ENCODE data around the gene PARP4. TPM values are rescaled to one million over a fixed set of nuclear protein-coding genes. Genes with fewer than 3 reads are reported as not detected.

The PARP4 gene
- polyA plus RNA-seq, 1 donor from 2014 or later, result 0.76 TPM

DNA sequence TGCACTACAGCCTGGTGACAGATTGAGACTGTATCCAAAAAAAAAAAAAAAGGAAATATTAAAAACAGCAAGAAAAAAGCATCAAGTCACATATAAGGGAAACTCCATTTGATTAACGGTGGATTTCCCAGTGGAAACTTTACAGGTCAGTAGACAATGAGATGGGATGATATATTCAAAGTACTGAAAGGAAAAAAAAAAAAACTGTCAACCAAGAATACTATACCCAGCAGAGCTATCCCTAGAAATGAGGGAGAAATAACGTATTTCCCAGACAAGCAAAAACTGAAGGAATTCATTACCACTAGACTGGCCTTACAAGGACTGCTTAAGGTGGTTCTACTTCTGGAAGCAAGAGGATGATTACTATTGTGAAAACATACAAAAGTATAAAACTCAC lies 115.8 kb downstream of the PARP4 start:
- Histone ChIP-seq H3K36me3 (ENCODE audit: insufficient read depth, low read length) (no peaks in the 10 kb centered on the region), H3K4me3 (ENCODE audit: low read length) (no peak overlapping the region), H3K79me2 (replicated peaks; ENCODE audit: insufficient read depth, low read length) (no peaks in the 10 kb centered on the region), H3K9me2 (ENCODE audit: insufficient read depth, low read length) (no peaks in the 10 kb centered on the region), H3K27ac (ENCODE audit: low read length) (no peak overlapping the region), H3K9me3 (ENCODE audit: low read length) (no peaks in the 10 kb centered on the region), H3F3A (ENCODE audit: insufficient read depth, low read length, poor library complexity, severe bottlenecking) (no peaks in the 10 kb centered on the region), H2AFZ (ENCODE audit: low read depth, low read length) (no peak overlapping the region), H4K20me1 (ENCODE audit: insufficient read depth) (no peaks in the 10 kb centered on the region), H3K9ac (ENCODE audit: low read length) (no peak overlapping the region), H3K4me2 (ENCODE audit: low read length) (no peak overlapping the region), H3K27me3 (ENCODE audit: insufficient read depth, low read depth, low read length) (no peaks in the 10 kb centered on the region)
- TF ChIP-seq MXI1 (conservative IDR thresholded peaks at IDR 0.05; ENCODE audit: poor library complexity, severe bottlenecking) (no peak), EP300 (conservative IDR thresholded peaks at IDR 0.05; ENCODE audit: poor library complexity, severe bottlenecking) (no peak), EZH2 (IDR thresholded peaks at IDR 0.05; ENCODE audit: borderline replicate concordance, insufficient read depth, low read length, poor library complexity, severe bottlenecking) (no peak), TAF1 (IDR thresholded peaks at IDR 0.05; ENCODE audit: low read depth) (no peak), POLR2AphosphoS5 (IDR thresholded peaks at IDR 0.05) (no peak), SMC3 (conservative IDR thresholded peaks at IDR 0.05; ENCODE audit: poor library complexity) (no peak), RAD21 (conservative IDR thresholded peaks at IDR 0.05) (no peak)
- TF ChIP-seq, protein P1, sequence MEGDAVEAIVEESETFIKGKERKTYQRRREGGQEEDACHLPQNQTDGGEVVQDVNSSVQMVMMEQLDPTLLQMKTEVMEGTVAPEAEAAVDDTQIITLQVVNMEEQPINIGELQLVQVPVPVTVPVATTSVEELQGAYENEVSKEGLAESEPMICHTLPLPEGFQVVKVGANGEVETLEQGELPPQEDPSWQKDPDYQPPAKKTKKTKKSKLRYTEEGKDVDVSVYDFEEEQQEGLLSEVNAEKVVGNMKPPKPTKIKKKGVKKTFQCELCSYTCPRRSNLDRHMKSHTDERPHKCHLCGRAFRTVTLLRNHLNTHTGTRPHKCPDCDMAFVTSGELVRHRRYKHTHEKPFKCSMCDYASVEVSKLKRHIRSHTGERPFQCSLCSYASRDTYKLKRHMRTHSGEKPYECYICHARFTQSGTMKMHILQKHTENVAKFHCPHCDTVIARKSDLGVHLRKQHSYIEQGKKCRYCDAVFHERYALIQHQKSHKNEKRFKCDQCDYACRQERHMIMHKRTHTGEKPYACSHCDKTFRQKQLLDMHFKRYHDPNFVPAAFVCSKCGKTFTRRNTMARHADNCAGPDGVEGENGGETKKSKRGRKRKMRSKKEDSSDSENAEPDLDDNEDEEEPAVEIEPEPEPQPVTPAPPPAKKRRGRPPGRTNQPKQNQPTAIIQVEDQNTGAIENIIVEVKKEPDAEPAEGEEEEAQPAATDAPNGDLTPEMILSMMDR (IDR thresholded peaks at IDR 0.05; ENCODE audit: poor library complexity, severe bottlenecking), result no peak
- TF ChIP-seq, protein P2, sequence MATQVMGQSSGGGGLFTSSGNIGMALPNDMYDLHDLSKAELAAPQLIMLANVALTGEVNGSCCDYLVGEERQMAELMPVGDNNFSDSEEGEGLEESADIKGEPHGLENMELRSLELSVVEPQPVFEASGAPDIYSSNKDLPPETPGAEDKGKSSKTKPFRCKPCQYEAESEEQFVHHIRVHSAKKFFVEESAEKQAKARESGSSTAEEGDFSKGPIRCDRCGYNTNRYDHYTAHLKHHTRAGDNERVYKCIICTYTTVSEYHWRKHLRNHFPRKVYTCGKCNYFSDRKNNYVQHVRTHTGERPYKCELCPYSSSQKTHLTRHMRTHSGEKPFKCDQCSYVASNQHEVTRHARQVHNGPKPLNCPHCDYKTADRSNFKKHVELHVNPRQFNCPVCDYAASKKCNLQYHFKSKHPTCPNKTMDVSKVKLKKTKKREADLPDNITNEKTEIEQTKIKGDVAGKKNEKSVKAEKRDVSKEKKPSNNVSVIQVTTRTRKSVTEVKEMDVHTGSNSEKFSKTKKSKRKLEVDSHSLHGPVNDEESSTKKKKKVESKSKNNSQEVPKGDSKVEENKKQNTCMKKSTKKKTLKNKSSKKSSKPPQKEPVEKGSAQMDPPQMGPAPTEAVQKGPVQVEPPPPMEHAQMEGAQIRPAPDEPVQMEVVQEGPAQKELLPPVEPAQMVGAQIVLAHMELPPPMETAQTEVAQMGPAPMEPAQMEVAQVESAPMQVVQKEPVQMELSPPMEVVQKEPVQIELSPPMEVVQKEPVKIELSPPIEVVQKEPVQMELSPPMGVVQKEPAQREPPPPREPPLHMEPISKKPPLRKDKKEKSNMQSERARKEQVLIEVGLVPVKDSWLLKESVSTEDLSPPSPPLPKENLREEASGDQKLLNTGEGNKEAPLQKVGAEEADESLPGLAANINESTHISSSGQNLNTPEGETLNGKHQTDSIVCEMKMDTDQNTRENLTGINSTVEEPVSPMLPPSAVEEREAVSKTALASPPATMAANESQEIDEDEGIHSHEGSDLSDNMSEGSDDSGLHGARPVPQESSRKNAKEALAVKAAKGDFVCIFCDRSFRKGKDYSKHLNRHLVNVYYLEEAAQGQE (IDR thresholded peaks at IDR 0.05; ENCODE audit: borderline replicate concordance), result no peak

DNA sequence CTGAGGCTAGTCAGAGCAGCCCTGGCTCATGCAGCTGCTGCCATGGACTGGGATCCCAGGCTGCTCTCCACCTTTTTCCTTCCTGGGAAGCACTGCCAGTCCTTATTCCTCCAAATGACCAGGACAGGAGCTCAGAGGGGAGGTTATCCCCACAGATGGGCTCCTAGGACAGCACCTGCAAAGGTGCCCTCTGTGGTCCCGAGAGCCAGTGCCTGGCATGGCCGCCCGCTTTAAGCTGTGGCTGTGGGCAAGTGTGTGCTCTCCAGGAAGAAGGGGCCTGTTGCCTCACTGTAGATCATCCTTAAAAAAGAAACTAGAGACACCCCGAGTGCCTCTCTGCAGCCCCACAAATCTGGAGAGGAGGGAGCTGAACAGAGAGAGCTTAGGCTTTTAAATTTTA lies 119.6 kb downstream of the PARP4 start:
- Histone ChIP-seq H3K4me2 (ENCODE audit: low read length) (no peak overlapping the region), H3K9me3 (ENCODE audit: low read length) (no peaks in the 10 kb centered on the region), H3K9ac (ENCODE audit: low read length) (no peak overlapping the region), H2AFZ (ENCODE audit: low read depth, low read length) (no peak overlapping the region), H3K27me3 (ENCODE audit: insufficient read depth, low read depth, low read length) (no peaks in the 10 kb centered on the region), H3K36me3 (ENCODE audit: insufficient read depth, low read length) (no peaks in the 10 kb centered on the region), H3K4me3 (ENCODE audit: low read length) (no peak overlapping the region), H3K79me2 (replicated peaks; ENCODE audit: insufficient read depth, low read length) (no peaks in the 10 kb centered on the region), H3K27ac (ENCODE audit: low read length) (no peak overlapping the region), H4K20me1 (ENCODE audit: insufficient read depth) (no peaks in the 10 kb centered on the region), H3F3A (ENCODE audit: insufficient read depth, low read length, poor library complexity, severe bottlenecking) (no peaks in the 10 kb centered on the region), H3K9me2 (ENCODE audit: insufficient read depth, low read length) (no peaks in the 10 kb centered on the region)
- TF ChIP-seq RAD21 (conservative IDR thresholded peaks at IDR 0.05) (no peak), SMC3 (conservative IDR thresholded peaks at IDR 0.05; ENCODE audit: poor library complexity) (no peak), POLR2AphosphoS5 (IDR thresholded peaks at IDR 0.05) (no peak), EP300 (conservative IDR thresholded peaks at IDR 0.05; ENCODE audit: poor library complexity, severe bottlenecking) (no peak), MXI1 (conservative IDR thresholded peaks at IDR 0.05; ENCODE audit: poor library complexity, severe bottlenecking) (no peak), TAF1 (IDR thresholded peaks at IDR 0.05; ENCODE audit: low read depth) (no peak), EZH2 (IDR thresholded peaks at IDR 0.05; ENCODE audit: borderline replicate concordance, insufficient read depth, low read length, poor library complexity, severe bottlenecking) (no peak)
- TF ChIP-seq, protein P1 (IDR thresholded peaks at IDR 0.05; ENCODE audit: poor library complexity, severe bottlenecking), result no peak
- TF ChIP-seq, protein P2 (IDR thresholded peaks at IDR 0.05; ENCODE audit: borderline replicate concordance), result no peak

Data from neural cell (in vitro differentiated cells).